T-cell (primary cell): Measurements from ENCODE around the gene DPP6. TPM values are rescaled to one million over a fixed set of nuclear protein-coding genes. Genes with fewer than 3 reads are reported as not detected.
A peak's percentile ranks its signal among the peaks of the same experiment; 100 is the strongest.
"Not testable (repeated sequence)": the region's sequence is repeated elsewhere in the genome, so short reads cannot be mapped to it uniquely, and the experiment has no call there.

Experiments
- ATAC-seq, 4 experiments: fragments of 200-7000 bp in 3 of 4; fragments of 150-1000 bp in 1 of 4; cut with Tn5 transposase; replicated peaks in 1 of 4; 1 replicate in 3 of 4; 2 replicates in 1 of 4; pipeline ENCODE4 v1.10.0; 2021; ENCODE audit warnings: moderate library complexity in 3 of 4, mild to moderate bottlenecking in 2 of 4, moderate number of reproducible peaks in 1 of 4
- CTCF ChIA-PET, 2 donors: fragments of 300-600 bp; sonication (Branson Sonifier 250); formaldehyde crosslinking; loops; one replicate each; lab custom pipeline; 2022; ENCODE audit warnings: antibody characterized with exemption in 2 of 2; lab: Charles Lee
- POLR2A ChIA-PET, 2 donors: fragments of 300-600 bp; sonication (Branson Sonifier 250); formaldehyde crosslinking; loops; one replicate each; lab custom pipeline; 2022; ENCODE audit warnings: antibody characterized with exemption in 2 of 2; lab: Charles Lee
- DNase-seq, 35 experiments: peaks; one replicate each; pipeline versions ENCODE4 v3.0.0 to v3.0.0-alpha.2; 2013 to 2023
- H3K27ac ChIP-seq: one replicate; pipeline ENCODE4 v1.5.1; 2013; ENCODE audit warnings: low read length
- H3K27me3 ChIP-seq, 2 experiments: replicated peaks in 1 of 2; 1 replicate in 1 of 2; 2 replicates in 1 of 2; pipeline versions ENCODE4 v1.6.1 to v1.7.0; 2013; ENCODE audit warnings: low read length in 1 of 2, mixed read lengths in 1 of 2; ENCODE audit not compliant: control insufficient read depth in 2 of 2, insufficient read depth in 2 of 2; ENCODE audit errors: extremely low read depth in 1 of 2
- H3K36me3 ChIP-seq, 2 donors: 1 replicate in 1 of 2; 2 replicates in 1 of 2; pipeline versions ENCODE4 v1.6.1 to v1.7.0; 2013; ENCODE audit warnings: low read length in 1 of 2; ENCODE audit not compliant: control insufficient read depth in 2 of 2, insufficient read depth in 1 of 2; ENCODE audit errors: extremely low read depth in 1 of 2
- H3K4me1 ChIP-seq, 2 experiments: 1 replicate in 1 of 2; 2 replicates in 1 of 2; pipeline versions ENCODE4 v1.6.1 to v1.7.0; 2013; ENCODE audit warnings: low read length in 2 of 2, mixed read lengths in 1 of 2; ENCODE audit not compliant: insufficient read depth in 2 of 2, control insufficient read depth in 1 of 2; ENCODE audit errors: extremely low read depth in 1 of 2
- H3K4me3 ChIP-seq, 2 donors: 1 replicate in 1 of 2; 2 replicates in 1 of 2; pipeline versions ENCODE4 v1.5.1 to v1.7.0; 2013; ENCODE audit warnings: mild to moderate bottlenecking in 2 of 2, low read length in 1 of 2, moderate library complexity in 1 of 2; ENCODE audit not compliant: control insufficient read depth in 1 of 2; ENCODE audit errors: extremely low read depth in 1 of 2
- H3K9me3 ChIP-seq: 2 replicates; pipeline ENCODE4 v1.7.0; 2013
- H3K27ac Mint-ChIP-seq, 2 donors: one replicate each; pipeline ENCODE4 v1.8.0; 2020 to 2021; ENCODE audit warnings: mild to moderate bottlenecking in 2 of 2, mixed read lengths in 2 of 2
- H3K27me3 Mint-ChIP-seq, 2 donors: one replicate each; pipeline ENCODE4 v1.8.0; 2021 to 2022; ENCODE audit warnings: mixed read lengths in 2 of 2
- H3K36me3 Mint-ChIP-seq: one replicate; pipeline ENCODE4 v1.8.0; 2021; ENCODE audit warnings: mixed read lengths
- H3K4me1 Mint-ChIP-seq, 3 donors: one replicate each; pipeline ENCODE4 v1.8.0; 2020 to 2022; ENCODE audit warnings: mixed read lengths in 3 of 3, mild to moderate bottlenecking in 1 of 3
- H3K4me3 Mint-ChIP-seq, 3 donors: one replicate each; pipeline ENCODE4 v1.8.0; 2020 to 2022; ENCODE audit warnings: mild to moderate bottlenecking in 3 of 3, mixed read lengths in 3 of 3, moderate library complexity in 3 of 3
- H3K9me3 Mint-ChIP-seq, 3 donors: one replicate each; pipeline ENCODE4 v1.8.0; 2020 to 2022; ENCODE audit warnings: mixed read lengths in 3 of 3
- WGBS: methylation state at CpG from one replicate; pipeline ENCODE4 v1.1.5; 2013; ENCODE audit warnings: missing lambda C conversion rate; ENCODE audit not compliant: insufficient coverage; 5-methylcytosine and 5-hydroxymethylcytosine counted together
- total RNA-seq, 35 experiments: library from RNA in 6 of 35; stranded (reverse) in 6 of 35; fragments of 120-200 nt in 1 of 35; gene quantifications; one replicate each; pipeline versions ENCODE4 v1.2.1 to v1.2.4 and lab custom pipeline; 2013 to 2026

The DPP6 gene
- total RNA-seq, 5 donors from 2014 or later (not counting 1 experiment from before 2014, with no cell fraction given): not detected

GRCh38 chr7:154918741-154919140 lies 866.5 kb downstream of the DPP6 start:
- 80% methylated on average over 6 of the region's 6 CpGs for WGBS
- Histone ChIP-seq H3K27me3 (peaks cover 0 to 34% of the 10 kb centered on the region in 2 experiments), H3K4me3 (no peak overlapping the region), H3K27ac (no peak overlapping the region), H3K4me1 (peaks cover 0 to 12% of the 10 kb centered on the region in 2 experiments), H3K36me3 (no peaks in the 10 kb centered on the region), H3K9me3 (no peaks in the 10 kb centered on the region)
- H3K36me3 Mint-ChIP-seq: no peaks in the 10 kb centered on the region
- H3K9me3 Mint-ChIP-seq: no peaks in the 10 kb centered on the region
- no peak overlapping the region for H3K27ac Mint-ChIP-seq
- ATAC-seq (no peak), DNase-seq (no peak)
- POLR2A ChIA-PET: no interaction called here
- peaks cover 3 to 5% (median 4%) of the 10 kb centered on the region in 3 donors for H3K4me1 Mint-ChIP-seq
- peaks cover 17 to 25% of the 10 kb centered on the region in 2 donors for H3K27me3 Mint-ChIP-seq
- H3K4me3 Mint-ChIP-seq: no peak overlapping the region
- CTCF ChIA-PET: no interaction called here

DNA sequence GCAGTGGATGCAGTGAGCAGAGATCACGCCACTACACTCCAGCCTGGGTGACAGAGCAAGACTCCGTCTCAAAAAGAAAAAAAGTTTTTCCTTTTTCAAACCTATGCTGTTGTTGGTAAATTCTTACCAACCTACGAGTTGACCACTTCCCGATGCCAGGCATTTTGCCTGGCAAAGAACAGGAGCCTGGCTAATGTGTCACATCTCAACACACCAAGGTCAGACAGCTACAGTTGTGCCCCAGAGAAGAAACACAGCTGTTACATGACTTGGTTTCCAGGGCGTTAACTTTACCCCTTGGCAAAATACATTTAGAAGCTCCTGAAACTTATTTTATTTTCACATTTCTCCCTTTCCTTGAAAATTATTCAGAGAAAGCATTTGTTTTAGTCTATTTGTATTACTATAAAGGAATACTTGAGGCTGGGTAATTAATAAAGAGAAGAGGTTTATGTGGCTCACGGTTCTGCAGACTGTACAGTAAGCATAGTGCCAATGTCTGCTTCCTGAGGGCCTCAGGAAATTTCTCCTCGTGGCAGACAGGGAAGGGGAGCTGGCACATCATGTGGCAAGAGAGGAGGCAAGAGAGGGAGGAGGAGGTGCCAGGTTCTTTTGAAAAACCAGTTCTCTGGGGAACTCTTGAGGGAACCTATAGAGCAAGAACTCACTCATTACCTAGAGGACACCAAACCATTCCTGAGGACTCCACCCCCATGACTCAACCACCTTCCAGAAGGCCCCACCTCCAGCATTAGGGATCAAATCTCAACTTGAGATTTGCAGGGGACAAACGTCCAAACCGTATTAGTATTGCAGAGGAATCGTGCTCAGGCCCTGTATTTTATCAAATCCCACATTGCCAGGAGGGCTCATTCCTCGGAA lies 867.4 kb downstream of the DPP6 start:
- ChIA-PET CTCF (no interaction called here), POLR2A (interaction anchor here in 1 of 2 donors (0.6 kb wide), 1 partner anchor 754 kb away, joined by 5 read pairs; no protein-coding TSS in a partner anchor)
- H3K4me1 Mint-ChIP-seq: peaks cover 0 to 2% (median 0%) of the 10 kb centered on the region in 3 donors
- no peaks in the 10 kb centered on the region for H3K9me3 Mint-ChIP-seq
- H3K27me3 ChIP-seq: peaks cover 0 to 26% of the 10 kb centered on the region in 2 experiments
- H3K36me3 Mint-ChIP-seq: no peaks in the 10 kb centered on the region
- H3K4me3 Mint-ChIP-seq: no peak overlapping the region
- DNase-seq (no peak), ATAC-seq (no peak)
- WGBS: 77% methylated on average over 4 of the region's 11 CpGs
- peaks cover 0 to 4% of the 10 kb centered on the region in 2 experiments for H3K4me1 ChIP-seq
- no peak overlapping the region for H3K27ac Mint-ChIP-seq
- H3K36me3 ChIP-seq: no peaks in the 10 kb centered on the region
- H3K9me3 ChIP-seq: no peaks in the 10 kb centered on the region
- H3K27me3 Mint-ChIP-seq: peaks cover 14 to 23% of the 10 kb centered on the region in 2 donors
- no peak overlapping the region for H3K4me3 ChIP-seq
- no peak overlapping the region for H3K27ac ChIP-seq

DNA sequence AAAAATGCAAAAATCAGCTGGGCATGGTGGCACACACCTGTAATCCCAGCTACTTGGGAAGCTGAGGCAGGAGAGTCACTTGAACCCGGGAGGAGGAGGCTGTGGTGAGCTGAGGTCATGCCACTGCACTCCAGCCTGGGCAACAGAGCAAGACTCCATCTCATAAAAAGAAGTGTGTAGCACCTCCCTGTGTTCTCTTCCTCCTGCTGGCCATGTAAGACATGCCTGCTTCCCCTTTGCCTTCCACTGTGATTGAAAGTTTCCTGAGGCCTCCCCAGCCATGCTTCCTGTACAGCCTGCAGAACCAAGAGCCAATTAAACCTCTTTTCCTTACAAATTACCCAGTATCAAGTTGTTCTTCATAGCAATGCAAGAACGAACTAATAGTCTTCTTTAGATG lies 870.3 kb downstream of the DPP6 start:
- DNase-seq, H3K27ac ChIP-seq, H3K4me3 Mint-ChIP-seq, ATAC-seq, H3K9me3 ChIP-seq, H3K4me1 Mint-ChIP-seq, H3K9me3 Mint-ChIP-seq, H3K27ac Mint-ChIP-seq, H3K4me1 ChIP-seq, H3K36me3 Mint-ChIP-seq, H3K27me3 ChIP-seq, POLR2A ChIA-PET, H3K27me3 Mint-ChIP-seq, H3K4me3 ChIP-seq, H3K36me3 ChIP-seq: not testable (repeated sequence)
- CTCF ChIA-PET: interaction anchor here in 1 of 2 donors (0.6 kb wide), 1 partner anchor 29 kb away, joined by 7 read pairs; no protein-coding TSS in a partner anchor
- 50% methylated on average over 1 of the region's 2 CpGs for WGBS

- DNase-seq (peak; percentile 45 to 90 (median 74)), ATAC-seq (peak; percentile 60 to 71 (median 67))
- POLR2A ChIA-PET: interaction anchor here in 1 of 2 donors (0.6 to 1.1 kb wide), 3 partner anchors 372 to 417 kb away, joined by 3 to 4 read pairs (median 3); no protein-coding TSS in a partner anchor
- peak overlapping the region; percentile 66 to 74 for H3K4me3 ChIP-seq
- H3K36me3 ChIP-seq: no peaks in the 10 kb centered on the region
- WGBS: no CpG with 5 or more reads among the region's 5 CpGs
- H3K9me3 ChIP-seq: no peaks in the 10 kb centered on the region
- H3K27me3 ChIP-seq: no peaks in the 10 kb centered on the region
- Mint-ChIP-seq H3K27ac (peak overlapping the region; percentile 96), H3K4me3 (peak overlapping the region; percentile 88 to 97 (median 96)), H3K9me3 (no peaks in the 10 kb centered on the region), H3K36me3 (peaks cover 12% of the 10 kb centered on the region), H3K27me3 (no peaks in the 10 kb centered on the region), H3K4me1 (peaks cover 36 to 39% (median 38%) of the 10 kb centered on the region in 3 donors)
- peaks cover 13 to 24% of the 10 kb centered on the region in 2 experiments for H3K4me1 ChIP-seq
- H3K27ac ChIP-seq: peak overlapping the region; percentile 85
- CTCF ChIA-PET: interaction anchor here (0.5 to 3.9 kb wide), 52 partner anchors 9 to 1889 kb away, joined by 3 to 56 read pairs (median 5); partner anchors contain the start of gene PAXIP1 (in 1 of the 2)
Observed at GRCh38 chr7:154927624-154928125, 875.5 kb downstream of the DPP6 start.

- ChIA-PET CTCF (interaction anchor here (0.5 to 3.9 kb wide), 34 partner anchors 8 to 1888 kb away, joined by 3 to 56 read pairs (median 7); partner anchors contain the start of gene PAXIP1 (in 1 of the 2)), POLR2A (interaction anchor here in 1 of 2 donors (1.1 kb wide), 1 partner anchor 417 kb away, joined by 4 read pairs; no protein-coding TSS in a partner anchor)
- Mint-ChIP-seq H3K9me3 (no peaks in the 10 kb centered on the region), H3K27ac (peak overlapping the region; percentile 96), H3K4me3 (peak overlapping the region; percentile 88 to 97 (median 96)), H3K27me3 (no peaks in the 10 kb centered on the region), H3K4me1 (peaks cover 36 to 39% (median 38%) of the 10 kb centered on the region in 3 donors), H3K36me3 (peaks cover 19% of the 10 kb centered on the region)
- peaks cover 13 to 24% of the 10 kb centered on the region in 2 experiments for H3K4me1 ChIP-seq
- peaks cover 0 to 2% of the 10 kb centered on the region in 2 donors for H3K36me3 ChIP-seq
- DNase-seq (peak in 28 of 35 experiments; percentile 15 to 93 (median 30)), ATAC-seq (peak; percentile 84 to 87 (median 86))
- H3K27ac ChIP-seq: peak overlapping the region; percentile 85
- peak overlapping the region; percentile 66 to 74 for H3K4me3 ChIP-seq
- H3K9me3 ChIP-seq: no peaks in the 10 kb centered on the region
- H3K27me3 ChIP-seq: no peaks in the 10 kb centered on the region
- WGBS: 5% methylated on average over 13 of the region's 17 CpGs
Observed at GRCh38 chr7:154928136-154929005, 876.2 kb downstream of the DPP6 start.
